Uterus (tissue), 2 donors: Measurements from ENCODE around the gene KRTAP1-3.
"Not testable (repeated sequence)": the region's sequence is repeated elsewhere in the genome, so short reads cannot be mapped to it uniquely, and the experiment has no call there.

Source experiments
- CTCF ChIP-seq, 4 experiments: fragments of 200-600 bp in 2 of 4; fragments of 450-650 bp in 2 of 4; sonication (generic) in 2 of 4; IDR thresholded peaks; one replicate each; pipeline ENCODE4 v1.5.1; 2016 to 2019; ENCODE audit warnings: antibody characterized with exemption in 4 of 4, mild to moderate bottlenecking in 2 of 4, moderate library complexity in 1 of 4
- POLR2A ChIP-seq, 2 donors: fragments of 450-650 bp; IDR thresholded peaks; one replicate each; pipeline ENCODE4 v1.6.1; 2016; ENCODE audit warnings: antibody characterized with exemption in 2 of 2, mild to moderate bottlenecking in 1 of 2, moderate library complexity in 1 of 2

DNA sequence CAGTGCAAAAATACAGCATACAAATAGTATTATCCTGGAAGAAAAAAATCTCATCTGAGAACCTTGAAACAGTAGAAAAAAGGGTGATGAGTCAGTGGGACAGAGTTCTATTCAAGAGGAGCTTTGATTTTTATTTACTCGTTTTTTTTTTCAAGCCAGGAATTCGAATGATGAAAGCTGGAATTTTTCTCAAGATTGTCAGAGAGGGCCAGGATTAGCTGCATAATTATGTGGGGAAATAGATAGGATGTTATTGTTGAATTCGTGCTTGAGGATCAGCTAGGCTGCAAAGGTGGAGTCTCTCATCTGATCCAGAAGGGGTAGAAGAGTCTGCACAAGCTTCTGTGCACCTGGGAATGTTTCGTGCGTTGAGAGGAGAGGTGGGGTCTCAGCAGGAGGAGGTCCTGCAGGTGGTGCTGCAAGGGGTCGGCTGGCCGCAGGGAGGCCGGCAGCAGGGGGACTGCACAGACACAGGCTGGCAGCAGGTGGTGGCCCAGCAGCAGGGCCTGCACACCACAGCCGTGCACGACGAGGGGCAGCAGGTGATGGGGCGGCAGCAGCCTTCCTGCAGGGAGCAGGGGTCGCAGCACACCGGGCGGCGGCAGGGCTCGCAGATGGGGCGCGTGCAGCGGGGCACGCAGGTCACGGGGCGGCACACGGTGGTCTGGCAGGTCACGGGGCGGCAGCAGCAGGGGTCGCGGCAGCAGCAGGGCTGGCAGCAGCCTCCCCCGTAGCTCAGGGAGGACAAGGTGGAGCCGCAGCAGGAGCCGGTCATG lies 24.8 kb upstream of the KRTAP1-3 start:
- TF ChIP-seq CTCF, POLR2A (IDR thresholded peaks at IDR 0.05): not testable (repeated sequence)
